NOMO-1 treated with DMSO at 0.1 percent for 48 hours (cell line): ENCODE results near the gene ZNF771.

ENCODE experiments used
- DNase-seq: peaks from one replicate; lab custom pipeline; 2025; ENCODE audit not compliant: unreplicated experiment; lab: John Stamatoyannopoulos, UW

The ZNF771 gene

GRCh38 chr16:30458561-30459394 lies 51.4 kb downstream of the ZNF771 start:
- DNase-seq = peak; percentile 98

- DNase-seq = no peak
Observed at GRCh38 chr16:30459456-30459855, 52.0 kb downstream of the ZNF771 start.

- DNase-seq = peak; percentile 37
Observed at GRCh38 chr16:30461426-30461825, 54.0 kb downstream of the ZNF771 start.

- no peak for DNase-seq
Observed at GRCh38 chr16:30464078-30464477, 56.7 kb downstream of the ZNF771 start.
